A549 (cell line): ENCODE results near the gene PLXNA1. TPM values are rescaled to one million over a fixed set of nuclear protein-coding genes. Genes with fewer than 3 reads are reported as not detected.

Source experiments
- ATAC-seq, 2 experiments: fragments of 200-7000 bp in 1 of 2; fragments of >200 bp in 1 of 2; cut with Nextera tagmentation in 1 of 2; cut with Tn5 transposase in 1 of 2; 3 replicates each; pipeline versions ENCODE4 v1.8.0 to v1.9.1; 2018 to 2020; ENCODE audit warnings: mild to moderate bottlenecking in 1 of 2, moderate library complexity in 1 of 2
- CTCF ChIA-PET: fragments of 300-600 bp; sonication (Branson Sonifier 250); formaldehyde crosslinking; extraction: SDS; loops from one replicate; lab custom pipeline; 2021; ENCODE audit warnings: antibody characterized with exemption, inconsistent platforms; lab: Yijun Ruan, JAX
- POLR2A ChIA-PET: fragments of 350-600 bp; formaldehyde crosslinking; extraction: SDS; loops from one replicate; lab custom pipeline; 2021; ENCODE audit warnings: antibody characterized with exemption, inconsistent platforms; lab: Yijun Ruan, JAX
- DNase-seq, 2 experiments: peaks; one replicate each; pipeline versions ENCODE4 v3.0.0 to v3.0.0-alpha.2; 2011 to 2016; ENCODE audit warnings: low read depth in 1 of 2, low spot score in 1 of 2
- FAIRE-seq: peaks from 2 replicates; lab custom pipeline; 2011; peaks lifted over from hg19 to GRCh38; lab: Jason Lieb, UNC
- H3K27ac ChIP-seq, 2 experiments: fragments of >200 bp; sonication (Bioruptor Twin); formaldehyde crosslinking; 3 replicates each; pipeline ENCODE4 v1.5.1; 2016 to 2017
- H3K4me1 ChIP-seq: fragments of >200 bp; sonication (Bioruptor Twin); formaldehyde crosslinking; 3 replicates; pipeline ENCODE4 v1.6.1; 2016
- H3K4me2 ChIP-seq: fragments of >200 bp; sonication (Bioruptor Twin); formaldehyde crosslinking; 3 replicates; pipeline ENCODE4 v1.6.1; 2016
- H3K4me3 ChIP-seq: fragments of >200 bp; sonication (Bioruptor Twin); formaldehyde crosslinking; 3 replicates; pipeline ENCODE4 v1.5.1; 2016
- H3K9me3 ChIP-seq: fragments of >200 bp; sonication (Bioruptor Twin); formaldehyde crosslinking; 3 replicates; pipeline ENCODE4 v1.6.1; 2016
- ATOH8 ChIP-seq: fragments of 250-450 bp; sonication (Bioruptor Pico); IDR thresholded peaks from 2 replicates; pipeline ENCODE4 v1.5.0; 2020; ENCODE audit warnings: low read depth, mild to moderate bottlenecking, moderate library complexity
- CBX2 ChIP-seq: fragments of 200-600 bp; sonication (generic); IDR thresholded peaks from 2 replicates; pipeline ENCODE4 v1.6.1; 2016; ENCODE audit warnings: low read depth, mild to moderate bottlenecking, borderline replicate concordance
- CHD2 ChIP-seq: fragments of 150-350 bp; IDR thresholded peaks from 2 replicates; pipeline ENCODE4 v1.6.1; 2014; ENCODE audit warnings: low read length; ENCODE audit not compliant: partially characterized antibody
- CTCF ChIP-seq: fragments of >200 bp; sonication (Bioruptor Twin); formaldehyde crosslinking; IDR thresholded peaks from 3 replicates; pipeline ENCODE4 v1.5.1; 2016
- E2F6 ChIP-seq: IDR thresholded peaks from 2 replicates; pipeline ENCODE4 v1.6.1; 2012; ENCODE audit warnings: low read depth, borderline replicate concordance
- EHF ChIP-seq: fragments of 250-450 bp; sonication (Bioruptor Pico); IDR thresholded peaks from 2 replicates; pipeline ENCODE4 v1.5.0; 2020; ENCODE audit warnings: mild to moderate bottlenecking
- ELK1 ChIP-seq: fragments of 150-350 bp; IDR thresholded peaks from 2 replicates; pipeline ENCODE4 v1.6.1; 2014; ENCODE audit warnings: low read depth, mild to moderate bottlenecking, low read length
- EP300 ChIP-seq, 2 experiments: fragments of >200 bp; sonication (Bioruptor Twin); formaldehyde crosslinking; IDR thresholded peaks; 2 replicates in 1 of 2; 3 replicates in 1 of 2; pipeline ENCODE4 v1.6.1; 2016 to 2017
- ESRRA ChIP-seq: fragments of 150-350 bp; IDR thresholded peaks from 2 replicates; pipeline ENCODE4 v1.6.1; 2014; ENCODE audit warnings: mild to moderate bottlenecking, low read length, borderline replicate concordance
- FOSB ChIP-seq: fragments of 250-450 bp; sonication (Bioruptor Pico); IDR thresholded peaks from 2 replicates; pipeline ENCODE4 v1.5.0; 2020; ENCODE audit warnings: mild to moderate bottlenecking, moderate library complexity
- FOSL2 ChIP-seq, 2 experiments: fragments of 450-650 bp in 1 of 2; fragments of >200 bp in 1 of 2; sonication (Bioruptor Twin) in 1 of 2; formaldehyde crosslinking; IDR thresholded peaks; 2 replicates each; pipeline versions ENCODE4 v1.5.0 to v1.6.1; 2016 to 2020; ENCODE audit warnings: mild to moderate bottlenecking in 1 of 2, moderate library complexity in 1 of 2
- HEYL ChIP-seq: fragments of 250-450 bp; sonication (Bioruptor Pico); IDR thresholded peaks from 2 replicates; pipeline ENCODE4 v1.8.0; 2021; ENCODE audit warnings: mild to moderate bottlenecking, moderate library complexity
- HOXA7 ChIP-seq: fragments of 250-450 bp; sonication (Bioruptor Pico); IDR thresholded peaks from 2 replicates; pipeline ENCODE4 v1.5.0; 2020; ENCODE audit warnings: mild to moderate bottlenecking, moderate library complexity
- JUN ChIP-seq, 2 experiments: fragments of >200 bp; sonication (Bioruptor Twin); formaldehyde crosslinking; IDR thresholded peaks; 2 replicates in 1 of 2; 3 replicates in 1 of 2; pipeline ENCODE4 v1.6.1; 2016 to 2017
- JUNB ChIP-seq: fragments of >200 bp; sonication (Bioruptor Twin); formaldehyde crosslinking; IDR thresholded peaks from 2 replicates; pipeline ENCODE4 v1.6.1; 2016
- KDM1A ChIP-seq: fragments of 200-600 bp; sonication (generic); IDR thresholded peaks from 2 replicates; pipeline ENCODE4 v1.6.1; 2016; ENCODE audit warnings: low read depth, mild to moderate bottlenecking
- MAFK ChIP-seq: fragments of 450-650 bp; IDR thresholded peaks from 2 replicates; pipeline ENCODE4 v1.6.1; 2014; ENCODE audit not compliant: partially characterized antibody
- MYC ChIP-seq: IDR thresholded peaks from 2 replicates; pipeline ENCODE4 v1.6.1; 2012; ENCODE audit warnings: mild to moderate bottlenecking, inconsistent platforms, low read length, improper control_type of control experiment, borderline replicate concordance
- NPAS2 ChIP-seq: fragments of 250-450 bp; sonication (Bioruptor Pico); IDR thresholded peaks from 2 replicates; pipeline ENCODE4 v1.8.0; 2022; ENCODE audit warnings: mild to moderate bottlenecking, moderate library complexity, borderline replicate concordance
- NR3C1 ChIP-seq: fragments of >200 bp; sonication (Bioruptor Twin); formaldehyde crosslinking; IDR thresholded peaks from 3 replicates; pipeline ENCODE4 v1.6.1; 2017
- PHF8 ChIP-seq: fragments of 200-600 bp; sonication (generic); IDR thresholded peaks from 2 replicates; pipeline ENCODE4 v1.6.1; 2016; ENCODE audit warnings: low read depth, mild to moderate bottlenecking, antibody characterized with exemption, moderate library complexity, borderline replicate concordance
- POLR2A ChIP-seq: IDR thresholded peaks from 2 replicates; pipeline ENCODE4 v1.6.1; 2012; ENCODE audit warnings: mild to moderate bottlenecking, low read length
- POLR2AphosphoS2 ChIP-seq: conservative IDR thresholded peaks from 2 replicates; pipeline ENCODE4 v1.6.1; 2012; ENCODE audit warnings: low read length, improper control_type of control experiment, inconsistent platforms
- RARB ChIP-seq: fragments of 250-450 bp; sonication (Bioruptor Pico); IDR thresholded peaks from 2 replicates; pipeline ENCODE4 v1.8.0; 2021; ENCODE audit warnings: mild to moderate bottlenecking, moderate library complexity
- REST ChIP-seq: fragments of 200-600 bp; sonication (generic); IDR thresholded peaks from 2 replicates; pipeline ENCODE4 v1.6.1; 2016; ENCODE audit warnings: antibody characterized with exemption, mild to moderate bottlenecking, moderate library complexity
- SMC3 ChIP-seq: fragments of >200 bp; sonication (Bioruptor Twin); formaldehyde crosslinking; IDR thresholded peaks from 3 replicates; pipeline ENCODE4 v1.6.1; 2018; ENCODE audit warnings: inconsistent platforms
- TFCP2L1 ChIP-seq: fragments of 250-450 bp; sonication (Bioruptor Pico); IDR thresholded peaks from 2 replicates; pipeline ENCODE4 v1.5.0; 2021; ENCODE audit warnings: mild to moderate bottlenecking
- ZFP36 ChIP-seq: fragments of 450-650 bp; IDR thresholded peaks from 2 replicates; pipeline ENCODE4 v1.6.1; 2014; ENCODE audit warnings: borderline replicate concordance; ENCODE audit not compliant: partially characterized antibody
- WGBS: methylation state at CpG from one replicate; pipeline ENCODE4 v1.1.6; 2017; ENCODE audit errors: missing lambda C conversion rate; 5-methylcytosine and 5-hydroxymethylcytosine counted together
- polyA plus RNA-seq, 4 experiments: library from polyadenylated mRNA; depleted of rRNA in 3 of 4; stranded (reverse); fragments of >200 nt; fragmentation: RNase III in 1 of 4; extraction: RNeasy Plus Mini Kit Qiagen cat#74134 plus additional on column Dnase treatment in 1 of 4; gene quantifications; 2 replicates in 3 of 4; 3 replicates in 1 of 4; pipeline ENCODE4 v1.2.3, GENCODE V29; 2011 to 2017

Gene PLXNA1
- polyA plus RNA-seq, 2 of the 4 experiments (the other 2 are of a cell fraction), result 9.1 to 16.3 TPM

GRCh38 chr3:126970921-126971320 is 12.0 kb upstream of the PLXNA1 start:
- Histone ChIP-seq H3K4me1 (no peaks in the 10 kb centered on the region), H3K27ac (no peak overlapping the region), H3K4me3 (no peak overlapping the region), H3K9me3 (peaks cover 9% of the 10 kb centered on the region; the same call in 2 of the 3 replicates), H3K4me2 (no peak overlapping the region)
- ChIA-PET POLR2A (interaction anchor here (0.7 kb wide), 1 partner anchor 39 kb away, joined by 4 read pairs; no protein-coding TSS in a partner anchor), CTCF (no interaction called here)
- 84% methylated on average over 5 of the region's 5 CpGs for WGBS
- no peak for FAIRE-seq
- no peak for ATAC-seq
- no peak for DNase-seq
- TF ChIP-seq MYC, result no peak
- no peak for TF ChIP-seq CTCF
- TF ChIP-seq HOXA7 (CRISPR knock-in tag), result no peak
- TF ChIP-seq JUN (IDR thresholded peaks at IDR 0.05), result no peak
- no peak for TF ChIP-seq JUNB
- no peak for TF ChIP-seq ESRRA
- TF ChIP-seq REST, result no peak
- TF ChIP-seq FOSL2 (IDR thresholded peaks at IDR 0.05), result no peak
- TF ChIP-seq FOSL2 (CRISPR knock-in tag; IDR thresholded peaks at IDR 0.05), result no peak
- no peak for TF ChIP-seq RARB (CRISPR knock-in tag)
- TF ChIP-seq POLR2AphosphoS2, result no peak
- no peak for TF ChIP-seq E2F6
- no peak for TF ChIP-seq POLR2A
- no peak for TF ChIP-seq ATOH8 (CRISPR knock-in tag)
- no peak for TF ChIP-seq KDM1A
- no peak for TF ChIP-seq TFCP2L1 (CRISPR knock-in tag)
- no peak for TF ChIP-seq SMC3
- no peak for TF ChIP-seq NPAS2 (CRISPR knock-in tag)

GRCh38 chr3:126971891-126972351 is 11.0 kb upstream of the PLXNA1 start:
- no peak overlapping the region for H3K4me3 ChIP-seq
- no peaks in the 10 kb centered on the region for H3K4me1 ChIP-seq
- ChIA-PET POLR2A (no interaction called here), CTCF (interaction anchor here (1.2 kb wide), 1 partner anchor 11 kb away, joined by 3 read pairs; the partner anchor contains the start of gene PLXNA1)
- no peak overlapping the region for H3K27ac ChIP-seq
- ATAC-seq (no peak), FAIRE-seq (no peak), DNase-seq (no peak)
- peaks cover 9% of the 10 kb centered on the region; the same call in 2 of the 3 replicates for H3K9me3 ChIP-seq
- H3K4me2 ChIP-seq, result no peak overlapping the region
- TF ChIP-seq FOSB (no peak), HEYL (CRISPR knock-in tag) (no peak), ELK1 (no peak), EHF (CRISPR knock-in tag) (no peak), CBX2 (no peak), MAFK (no peak), NPAS2 (CRISPR knock-in tag) (no peak), PHF8 (no peak), CHD2 (no peak), MYC (no peak), JUNB (no peak), ZFP36 (no peak), EP300 (IDR thresholded peaks at IDR 0.05) (no peak), HOXA7 (CRISPR knock-in tag) (no peak), NR3C1 (no peak), SMC3 (no peak), POLR2A (no peak), POLR2AphosphoS2 (no peak)
- 69% methylated on average over 12 of the region's 13 CpGs for WGBS
